Glutamatergic neuron (in vitro differentiated cells): ENCODE data around the gene GAN. TPM values are rescaled to one million over a fixed set of nuclear protein-coding genes. Genes with fewer than 3 reads are reported as not detected.

ENCODE experiments used
- DNase-seq: peaks from one replicate; pipeline ENCODE4 v3.0.0; 2022
- H3K27ac Mint-ChIP-seq: one replicate; pipeline ENCODE4 v1.8.0; 2020; ENCODE audit warnings: mild to moderate bottlenecking, mixed read lengths, inconsistent platforms; ENCODE audit not compliant: unreplicated experiment
- H3K27me3 Mint-ChIP-seq: one replicate; pipeline ENCODE4 v1.8.0; 2020; ENCODE audit warnings: mild to moderate bottlenecking, moderate library complexity, mixed read lengths, inconsistent platforms; ENCODE audit not compliant: unreplicated experiment
- H3K36me3 Mint-ChIP-seq: one replicate; pipeline ENCODE4 v1.8.0; 2020; ENCODE audit warnings: mild to moderate bottlenecking, mixed read lengths, inconsistent platforms; ENCODE audit not compliant: unreplicated experiment
- H3K4me1 Mint-ChIP-seq: one replicate; pipeline ENCODE4 v1.8.0; 2020; ENCODE audit warnings: mild to moderate bottlenecking, low read depth, mixed read lengths, inconsistent platforms; ENCODE audit not compliant: unreplicated experiment
- H3K4me3 Mint-ChIP-seq: one replicate; pipeline ENCODE4 v1.8.0; 2020; ENCODE audit warnings: mild to moderate bottlenecking, mixed read lengths, inconsistent platforms; ENCODE audit not compliant: unreplicated experiment
- H3K9me3 Mint-ChIP-seq: one replicate; pipeline ENCODE4 v1.8.0; 2020; ENCODE audit warnings: mild to moderate bottlenecking, moderate library complexity, mixed read lengths, inconsistent platforms; ENCODE audit not compliant: unreplicated experiment
- total RNA-seq: library from RNA; stranded (reverse); fragmentation: NEBNext Ultra II Directional; extraction: Animal tissue kit (Norgen Biotek cat#: 25700); gene quantifications from one replicate; pipeline ENCODE4 v1.2.1, GENCODE V29; 2021; ENCODE audit not compliant: unreplicated experiment
- TF ChIP-seq, protein P1 (sequence below): fragments of 200-600 bp; sonication (generic); IDR thresholded peaks from one replicate; pipeline ENCODE4 v1.5.0; 2021; ENCODE audit not compliant: partially characterized antibody, unreplicated experiment

GAN gene
- total RNA-seq, 1 donor from 2014 or later: 14.4 TPM

DNA sequence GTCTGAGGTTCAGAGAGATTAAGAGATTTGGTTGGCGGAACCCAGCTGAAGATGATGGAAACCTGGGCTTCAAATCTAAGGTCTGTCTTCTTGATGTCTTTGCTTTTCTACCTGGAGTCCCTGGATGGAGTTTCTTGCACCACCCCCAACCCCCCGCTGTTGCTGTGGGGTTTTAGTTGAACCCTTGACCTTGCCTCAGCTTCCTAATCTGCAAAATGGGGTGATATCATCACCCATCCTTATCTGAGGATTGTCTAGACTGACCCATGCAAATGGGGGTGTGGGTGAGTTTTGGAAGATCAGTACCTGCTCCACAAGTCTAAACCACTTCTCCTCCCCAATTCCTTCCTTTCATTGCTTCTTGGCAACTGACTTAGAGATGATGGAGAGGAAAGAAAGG is 120.8 kb downstream of the GAN start:
- no peak overlapping the region for H3K4me3 Mint-ChIP-seq
- no peak overlapping the region for H3K27ac Mint-ChIP-seq
- peaks cover 12% of the 10 kb centered on the region for H3K27me3 Mint-ChIP-seq
- H3K36me3 Mint-ChIP-seq: no peaks in the 10 kb centered on the region
- H3K9me3 Mint-ChIP-seq: peaks cover 14% of the 10 kb centered on the region
- DNase-seq: no peak
- TF ChIP-seq, protein P1, sequence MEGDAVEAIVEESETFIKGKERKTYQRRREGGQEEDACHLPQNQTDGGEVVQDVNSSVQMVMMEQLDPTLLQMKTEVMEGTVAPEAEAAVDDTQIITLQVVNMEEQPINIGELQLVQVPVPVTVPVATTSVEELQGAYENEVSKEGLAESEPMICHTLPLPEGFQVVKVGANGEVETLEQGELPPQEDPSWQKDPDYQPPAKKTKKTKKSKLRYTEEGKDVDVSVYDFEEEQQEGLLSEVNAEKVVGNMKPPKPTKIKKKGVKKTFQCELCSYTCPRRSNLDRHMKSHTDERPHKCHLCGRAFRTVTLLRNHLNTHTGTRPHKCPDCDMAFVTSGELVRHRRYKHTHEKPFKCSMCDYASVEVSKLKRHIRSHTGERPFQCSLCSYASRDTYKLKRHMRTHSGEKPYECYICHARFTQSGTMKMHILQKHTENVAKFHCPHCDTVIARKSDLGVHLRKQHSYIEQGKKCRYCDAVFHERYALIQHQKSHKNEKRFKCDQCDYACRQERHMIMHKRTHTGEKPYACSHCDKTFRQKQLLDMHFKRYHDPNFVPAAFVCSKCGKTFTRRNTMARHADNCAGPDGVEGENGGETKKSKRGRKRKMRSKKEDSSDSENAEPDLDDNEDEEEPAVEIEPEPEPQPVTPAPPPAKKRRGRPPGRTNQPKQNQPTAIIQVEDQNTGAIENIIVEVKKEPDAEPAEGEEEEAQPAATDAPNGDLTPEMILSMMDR: no peak
- peaks cover 23% of the 10 kb centered on the region for H3K4me1 Mint-ChIP-seq

DNA sequence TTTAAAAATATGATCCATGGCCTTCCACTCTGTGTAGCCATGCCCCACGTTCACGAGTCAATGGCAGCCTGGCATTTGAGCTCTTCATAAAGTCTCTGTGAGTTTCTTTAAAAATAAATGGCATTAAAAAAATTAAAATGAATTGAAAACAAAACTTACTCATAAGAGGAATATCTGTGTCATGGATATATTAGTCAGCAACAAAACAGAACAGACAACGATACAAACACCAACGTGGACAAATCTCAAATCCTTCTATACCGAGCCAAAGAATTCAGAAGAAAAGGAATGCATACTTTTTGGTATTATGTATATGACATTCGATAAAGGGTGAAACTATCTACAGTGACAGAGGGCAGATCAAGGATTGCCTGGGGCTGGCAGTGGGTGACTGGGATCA is 121.6 kb downstream of the GAN start:
- Mint-ChIP-seq H3K9me3 (peaks cover 11% of the 10 kb centered on the region), H3K4me1 (peaks cover 20% of the 10 kb centered on the region), H3K27me3 (peaks cover 12% of the 10 kb centered on the region), H3K4me3 (no peak overlapping the region), H3K27ac (no peak overlapping the region), H3K36me3 (no peaks in the 10 kb centered on the region)
- DNase-seq: no peak
- TF ChIP-seq, protein P1: no peak

DNA sequence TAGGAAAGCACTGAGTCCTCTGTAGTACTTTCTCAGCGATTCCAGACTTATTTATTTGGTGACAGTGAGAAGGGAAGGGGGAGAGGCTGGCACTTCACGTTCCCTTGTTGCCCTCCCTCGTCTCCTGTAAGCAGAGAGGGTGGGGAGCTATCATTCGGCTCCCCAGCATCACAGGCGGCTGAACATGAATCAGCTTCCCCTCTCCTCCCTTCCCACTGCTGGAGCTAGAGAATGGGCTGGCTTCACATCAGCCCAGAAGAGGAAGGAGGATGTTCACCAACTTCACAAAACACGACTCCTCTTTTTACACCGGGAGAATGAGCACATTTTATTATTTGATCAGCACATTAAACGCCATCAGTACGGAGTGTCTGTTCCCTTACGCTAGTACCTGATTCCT is 123.1 kb downstream of the GAN start:
- Mint-ChIP-seq H3K9me3 (peaks cover 9% of the 10 kb centered on the region), H3K27me3 (peaks cover 13% of the 10 kb centered on the region), H3K36me3 (no peaks in the 10 kb centered on the region), H3K27ac (no peak overlapping the region), H3K4me3 (no peak overlapping the region), H3K4me1 (peaks cover 15% of the 10 kb centered on the region)
- no peak for DNase-seq
- TF ChIP-seq, protein P1: no peak

Other genes with a start within 250 kb of the GAN start
- 1.0 TPM for gene C16orf46, start 237.7 kb upstream of the GAN start, total RNA-seq
- gene GCSH, start 218.6 kb upstream of the GAN start, total RNA-seq: 30.0 TPM
- gene BCO1, start 76.3 kb upstream of the GAN start, total RNA-seq: not detected
- 163 TPM for gene CMIP, start 129.8 kb downstream of the GAN start, total RNA-seq